A549 (cell line): ENCODE measurements around the gene FAM217B. TPM values are rescaled to one million over a fixed set of nuclear protein-coding genes. Genes with fewer than 3 reads are reported as not detected.

Experiments used
- ATAC-seq, 2 experiments: fragments of 200-7000 bp in 1 of 2; fragments of >200 bp in 1 of 2; cut with Nextera tagmentation in 1 of 2; cut with Tn5 transposase in 1 of 2; 3 replicates each; pipeline versions ENCODE4 v1.8.0 to v1.9.1; 2018 to 2020; ENCODE audit warnings: mild to moderate bottlenecking in 1 of 2, moderate library complexity in 1 of 2
- CTCF ChIA-PET: fragments of 300-600 bp; sonication (Branson Sonifier 250); formaldehyde crosslinking; extraction: SDS; loops from one replicate; lab custom pipeline; 2021; ENCODE audit warnings: antibody characterized with exemption, inconsistent platforms; lab: Yijun Ruan, JAX
- POLR2A ChIA-PET: fragments of 350-600 bp; formaldehyde crosslinking; extraction: SDS; loops from one replicate; lab custom pipeline; 2021; ENCODE audit warnings: antibody characterized with exemption, inconsistent platforms; lab: Yijun Ruan, JAX
- DNase-seq, 2 experiments: peaks; one replicate each; pipeline versions ENCODE4 v3.0.0 to v3.0.0-alpha.2; 2011 to 2016; ENCODE audit warnings: low read depth in 1 of 2, low spot score in 1 of 2
- FAIRE-seq: peaks from 2 replicates; lab custom pipeline; 2011; peaks lifted over from hg19 to GRCh38; lab: Jason Lieb, UNC
- H3K27ac ChIP-seq, 2 experiments: fragments of >200 bp; sonication (Bioruptor Twin); formaldehyde crosslinking; 3 replicates each; pipeline ENCODE4 v1.5.1; 2016 to 2017
- H3K4me1 ChIP-seq: fragments of >200 bp; sonication (Bioruptor Twin); formaldehyde crosslinking; 3 replicates; pipeline ENCODE4 v1.6.1; 2016
- H3K4me2 ChIP-seq: fragments of >200 bp; sonication (Bioruptor Twin); formaldehyde crosslinking; 3 replicates; pipeline ENCODE4 v1.6.1; 2016
- H3K4me3 ChIP-seq: fragments of >200 bp; sonication (Bioruptor Twin); formaldehyde crosslinking; 3 replicates; pipeline ENCODE4 v1.5.1; 2016
- H3K9me3 ChIP-seq: fragments of >200 bp; sonication (Bioruptor Twin); formaldehyde crosslinking; 3 replicates; pipeline ENCODE4 v1.6.1; 2016
- BCL3 ChIP-seq: fragments of >200 bp; sonication (Bioruptor Twin); formaldehyde crosslinking; IDR thresholded peaks from 3 replicates; pipeline ENCODE4 v1.6.1; 2016
- BHLHE40 ChIP-seq: IDR thresholded peaks from 2 replicates; pipeline ENCODE4 v1.6.1; 2012; ENCODE audit warnings: low read depth, low read length, inconsistent platforms
- CBX2 ChIP-seq: fragments of 200-600 bp; sonication (generic); IDR thresholded peaks from 2 replicates; pipeline ENCODE4 v1.6.1; 2016; ENCODE audit warnings: low read depth, mild to moderate bottlenecking, borderline replicate concordance
- CEBPB ChIP-seq, 2 experiments: fragments of >200 bp in 1 of 2; sonication (Bioruptor Twin) in 1 of 2; formaldehyde crosslinking in 1 of 2; IDR thresholded peaks; 2 replicates each; pipeline ENCODE4 v1.6.1; 2012 to 2016
- EHF ChIP-seq: fragments of 250-450 bp; sonication (Bioruptor Pico); IDR thresholded peaks from 2 replicates; pipeline ENCODE4 v1.5.0; 2020; ENCODE audit warnings: mild to moderate bottlenecking
- EHMT2 ChIP-seq: fragments of 200-600 bp; sonication (generic); IDR thresholded peaks from 2 replicates; pipeline ENCODE4 v1.6.1; 2016; ENCODE audit warnings: antibody characterized with exemption, low read depth, mild to moderate bottlenecking, moderate library complexity
- ELK1 ChIP-seq: fragments of 150-350 bp; IDR thresholded peaks from 2 replicates; pipeline ENCODE4 v1.6.1; 2014; ENCODE audit warnings: low read depth, mild to moderate bottlenecking, low read length
- EP300 ChIP-seq, 2 experiments: fragments of >200 bp; sonication (Bioruptor Twin); formaldehyde crosslinking; IDR thresholded peaks; 2 replicates in 1 of 2; 3 replicates in 1 of 2; pipeline ENCODE4 v1.6.1; 2016 to 2017
- ESRRA ChIP-seq: fragments of 150-350 bp; IDR thresholded peaks from 2 replicates; pipeline ENCODE4 v1.6.1; 2014; ENCODE audit warnings: mild to moderate bottlenecking, low read length, borderline replicate concordance
- FOSB ChIP-seq: fragments of 250-450 bp; sonication (Bioruptor Pico); IDR thresholded peaks from 2 replicates; pipeline ENCODE4 v1.5.0; 2020; ENCODE audit warnings: mild to moderate bottlenecking, moderate library complexity
- FOSL2 ChIP-seq, 2 experiments: fragments of 450-650 bp in 1 of 2; fragments of >200 bp in 1 of 2; sonication (Bioruptor Twin) in 1 of 2; formaldehyde crosslinking; IDR thresholded peaks; 2 replicates each; pipeline versions ENCODE4 v1.5.0 to v1.6.1; 2016 to 2020; ENCODE audit warnings: mild to moderate bottlenecking in 1 of 2, moderate library complexity in 1 of 2
- HOXA7 ChIP-seq: fragments of 250-450 bp; sonication (Bioruptor Pico); IDR thresholded peaks from 2 replicates; pipeline ENCODE4 v1.5.0; 2020; ENCODE audit warnings: mild to moderate bottlenecking, moderate library complexity
- HOXB13 ChIP-seq: fragments of 250-450 bp; sonication (Bioruptor Pico); IDR thresholded peaks from 2 replicates; pipeline ENCODE4 v1.5.0; 2020; ENCODE audit warnings: low read depth, mild to moderate bottlenecking, moderate library complexity
- HOXB5 ChIP-seq: fragments of 250-450 bp; sonication (Bioruptor Pico); IDR thresholded peaks from 2 replicates; pipeline ENCODE4 v1.5.0; 2020; ENCODE audit warnings: mild to moderate bottlenecking, moderate library complexity
- JUN ChIP-seq, 2 experiments: fragments of >200 bp; sonication (Bioruptor Twin); formaldehyde crosslinking; IDR thresholded peaks; 2 replicates in 1 of 2; 3 replicates in 1 of 2; pipeline ENCODE4 v1.6.1; 2016 to 2017
- MAX ChIP-seq: IDR thresholded peaks from 2 replicates; pipeline ENCODE4 v1.6.1; 2012
- MAZ ChIP-seq: fragments of 150-350 bp; IDR thresholded peaks from 2 replicates; pipeline ENCODE4 v1.6.1; 2014; ENCODE audit warnings: antibody characterized with exemption, low read depth, low read length, borderline replicate concordance
- MYC ChIP-seq: IDR thresholded peaks from 2 replicates; pipeline ENCODE4 v1.6.1; 2012; ENCODE audit warnings: mild to moderate bottlenecking, inconsistent platforms, low read length, improper control_type of control experiment, borderline replicate concordance
- NPAS2 ChIP-seq: fragments of 250-450 bp; sonication (Bioruptor Pico); IDR thresholded peaks from 2 replicates; pipeline ENCODE4 v1.8.0; 2022; ENCODE audit warnings: mild to moderate bottlenecking, moderate library complexity, borderline replicate concordance
- PHF8 ChIP-seq: fragments of 200-600 bp; sonication (generic); IDR thresholded peaks from 2 replicates; pipeline ENCODE4 v1.6.1; 2016; ENCODE audit warnings: low read depth, mild to moderate bottlenecking, antibody characterized with exemption, moderate library complexity, borderline replicate concordance
- POLR2A ChIP-seq: IDR thresholded peaks from 2 replicates; pipeline ENCODE4 v1.6.1; 2012; ENCODE audit warnings: mild to moderate bottlenecking, low read length
- RAD21 ChIP-seq, 2 experiments: fragments of >200 bp in 1 of 2; sonication (Bioruptor Twin) in 1 of 2; formaldehyde crosslinking in 1 of 2; IDR thresholded peaks in 1 of 2; conservative IDR thresholded peaks in 1 of 2; 2 replicates in 1 of 2; 3 replicates in 1 of 2; pipeline ENCODE4 v1.6.1; 2012 to 2018; ENCODE audit warnings: inconsistent platforms in 1 of 2
- RARB ChIP-seq: fragments of 250-450 bp; sonication (Bioruptor Pico); IDR thresholded peaks from 2 replicates; pipeline ENCODE4 v1.8.0; 2021; ENCODE audit warnings: mild to moderate bottlenecking, moderate library complexity
- RCOR1 ChIP-seq: fragments of 150-350 bp; IDR thresholded peaks from 2 replicates; pipeline ENCODE4 v1.6.1; 2014; ENCODE audit warnings: antibody characterized with exemption, low read length, low read depth
- RFX5 ChIP-seq: fragments of 450-650 bp; IDR thresholded peaks from 2 replicates; pipeline ENCODE4 v1.7.1; 2014; ENCODE audit warnings: antibody characterized with exemption, mild to moderate bottlenecking, moderate library complexity
- TFCP2L1 ChIP-seq: fragments of 250-450 bp; sonication (Bioruptor Pico); IDR thresholded peaks from 2 replicates; pipeline ENCODE4 v1.5.0; 2021; ENCODE audit warnings: mild to moderate bottlenecking
- ZC3H11A ChIP-seq: fragments of 450-650 bp; IDR thresholded peaks from 2 replicates; pipeline ENCODE4 v1.6.1; 2014; ENCODE audit warnings: antibody characterized with exemption, mild to moderate bottlenecking
- WGBS: methylation state at CpG from one replicate; pipeline ENCODE4 v1.1.6; 2017; ENCODE audit errors: missing lambda C conversion rate; 5-methylcytosine and 5-hydroxymethylcytosine counted together
- polyA plus RNA-seq, 4 experiments: library from polyadenylated mRNA; depleted of rRNA in 3 of 4; stranded (reverse); fragments of >200 nt; fragmentation: RNase III in 1 of 4; extraction: RNeasy Plus Mini Kit Qiagen cat#74134 plus additional on column Dnase treatment in 1 of 4; gene quantifications; 2 replicates in 3 of 4; 3 replicates in 1 of 4; pipeline ENCODE4 v1.2.3, GENCODE V29; 2011 to 2017
- TF ChIP-seq, protein P1 (sequence below): IDR thresholded peaks from 2 replicates; pipeline ENCODE4 v1.6.1; 2012
- TF ChIP-seq, protein P2 (sequence below): IDR thresholded peaks from 2 replicates; pipeline ENCODE4 v1.6.1; 2012; ENCODE audit warnings: low read depth, borderline replicate concordance
- TF ChIP-seq, protein P3 (sequence below): fragments of 450-650 bp; IDR thresholded peaks from 2 replicates; pipeline ENCODE4 v1.6.1; 2014; ENCODE audit warnings: antibody characterized with exemption
- TF ChIP-seq, protein P4 (sequence below): fragments of 200-600 bp; sonication (generic); IDR thresholded peaks from 2 replicates; pipeline ENCODE4 v1.6.1; 2016; ENCODE audit warnings: antibody characterized with exemption, mild to moderate bottlenecking, moderate library complexity

The FAM217B gene
- polyA plus RNA-seq, 2 of the 4 experiments (the other 2 are of a cell fraction), result 6.2 to 11.6 TPM

GRCh38 chr20:59925359-59925758 lies 14.8 kb upstream of the FAM217B start:
- Histone ChIP-seq H3K27ac (no peak overlapping the region), H3K9me3 (no peaks in the 10 kb centered on the region), H3K4me2 (no peak overlapping the region; the same call in 2 of the 3 replicates)
- POLR2A ChIA-PET, result no interaction called here
- FAIRE-seq, result no peak
- CTCF ChIA-PET, result interaction anchor here (1.2 to 2.2 kb wide), 2 partner anchors 9 to 15 kb away, joined by 4 to 6 read pairs; partner anchors contain the start of genes FAM217B, PPP1R3D and SYCP2
- TF ChIP-seq, protein P1, sequence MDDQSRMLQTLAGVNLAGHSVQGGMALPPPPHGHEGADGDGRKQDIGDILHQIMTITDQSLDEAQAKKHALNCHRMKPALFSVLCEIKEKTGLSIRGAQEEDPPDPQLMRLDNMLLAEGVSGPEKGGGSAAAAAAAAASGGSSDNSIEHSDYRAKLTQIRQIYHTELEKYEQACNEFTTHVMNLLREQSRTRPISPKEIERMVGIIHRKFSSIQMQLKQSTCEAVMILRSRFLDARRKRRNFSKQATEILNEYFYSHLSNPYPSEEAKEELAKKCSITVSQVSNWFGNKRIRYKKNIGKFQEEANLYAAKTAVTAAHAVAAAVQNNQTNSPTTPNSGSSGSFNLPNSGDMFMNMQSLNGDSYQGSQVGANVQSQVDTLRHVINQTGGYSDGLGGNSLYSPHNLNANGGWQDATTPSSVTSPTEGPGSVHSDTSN, result no peak
- TF ChIP-seq EHF (CRISPR knock-in tag), result no peak
- TF ChIP-seq, protein P2, sequence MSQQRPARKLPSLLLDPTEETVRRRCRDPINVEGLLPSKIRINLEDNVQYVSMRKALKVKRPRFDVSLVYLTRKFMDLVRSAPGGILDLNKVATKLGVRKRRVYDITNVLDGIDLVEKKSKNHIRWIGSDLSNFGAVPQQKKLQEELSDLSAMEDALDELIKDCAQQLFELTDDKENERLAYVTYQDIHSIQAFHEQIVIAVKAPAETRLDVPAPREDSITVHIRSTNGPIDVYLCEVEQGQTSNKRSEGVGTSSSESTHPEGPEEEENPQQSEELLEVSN, result no peak
- no peak for TF ChIP-seq ELK1
- no peak for TF ChIP-seq RCOR1
- TF ChIP-seq MAX, result no peak
- TF ChIP-seq TFCP2L1, result no peak
- no peak for TF ChIP-seq HOXB5
- TF ChIP-seq CEBPB (IDR thresholded peaks at IDR 0.05), result no peak
- TF ChIP-seq BCL3, result no peak
- TF ChIP-seq MAZ, result no peak
- TF ChIP-seq PHF8, result no peak
- no peak for TF ChIP-seq NPAS2
- no peak for TF ChIP-seq FOSB
- TF ChIP-seq, all 56 proteins: peak for 0
- DNase-seq (no peak), ATAC-seq (no peak)
- 44% methylated on average over 1 of the region's 1 CpG for WGBS
- H3K4me1 ChIP-seq, result peaks cover 10% of the 10 kb centered on the region; the same call in 1 of the 3 replicates
- H3K4me3 ChIP-seq, result no peak overlapping the region

DNA sequence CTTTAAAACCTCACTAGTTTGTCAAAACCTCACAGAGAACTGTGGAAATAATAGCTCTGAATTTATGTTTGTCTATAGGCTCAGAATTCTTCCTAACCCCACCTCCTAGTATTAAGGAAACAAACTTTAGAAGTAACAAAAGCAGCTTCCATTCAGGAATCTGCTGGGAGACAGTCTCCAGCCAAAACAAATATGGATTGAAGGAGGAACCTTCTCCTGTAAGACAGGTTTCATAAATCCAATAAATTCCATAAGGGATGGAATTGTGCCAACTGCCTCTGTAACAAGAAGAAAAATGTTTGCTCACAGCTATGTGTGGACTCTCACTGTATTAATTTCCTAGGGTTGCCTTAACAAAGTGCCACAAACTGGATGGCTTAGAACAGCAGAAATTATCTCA lies 14.3 kb upstream of the FAM217B start:
- ATAC-seq (no peak; a peak in 2 of 6 replicates), DNase-seq (peak in 1 of 2 experiments; percentile 45), FAIRE-seq (no peak)
- ChIA-PET CTCF (interaction anchor here (1.2 to 2.2 kb wide), 2 partner anchors 8 to 14 kb away, joined by 4 to 6 read pairs; partner anchors contain the start of genes FAM217B, PPP1R3D and SYCP2), POLR2A (no interaction called here)
- H3K27ac ChIP-seq, result no peak overlapping the region
- peaks cover 5% of the 10 kb centered on the region; the same call in 1 of the 3 replicates for H3K4me1 ChIP-seq
- no peaks in the 10 kb centered on the region for H3K9me3 ChIP-seq
- H3K4me3 ChIP-seq, result no peak overlapping the region
- H3K4me2 ChIP-seq, result peak overlapping the region; percentile 20; the same call in 1 of the 3 replicates
- TF ChIP-seq ESRRA, result no peak
- TF ChIP-seq, protein P3, sequence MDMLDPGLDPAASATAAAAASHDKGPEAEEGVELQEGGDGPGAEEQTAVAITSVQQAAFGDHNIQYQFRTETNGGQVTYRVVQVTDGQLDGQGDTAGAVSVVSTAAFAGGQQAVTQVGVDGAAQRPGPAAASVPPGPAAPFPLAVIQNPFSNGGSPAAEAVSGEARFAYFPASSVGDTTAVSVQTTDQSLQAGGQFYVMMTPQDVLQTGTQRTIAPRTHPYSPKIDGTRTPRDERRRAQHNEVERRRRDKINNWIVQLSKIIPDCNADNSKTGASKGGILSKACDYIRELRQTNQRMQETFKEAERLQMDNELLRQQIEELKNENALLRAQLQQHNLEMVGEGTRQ, result no peak
- TF ChIP-seq RAD21 (conservative IDR thresholded peaks at IDR 0.05 in 1 of 2, IDR thresholded peaks at IDR 0.05 in 1 of 2), result no peak
- no peak for TF ChIP-seq RARB (CRISPR knock-in tag)
- TF ChIP-seq BHLHE40, result no peak
- TF ChIP-seq EHMT2, result no peak
- no peak for TF ChIP-seq MYC
- no peak for TF ChIP-seq JUN (IDR thresholded peaks at IDR 0.05)
- no peak for TF ChIP-seq EP300 (IDR thresholded peaks at IDR 0.05)
- TF ChIP-seq, protein P4, sequence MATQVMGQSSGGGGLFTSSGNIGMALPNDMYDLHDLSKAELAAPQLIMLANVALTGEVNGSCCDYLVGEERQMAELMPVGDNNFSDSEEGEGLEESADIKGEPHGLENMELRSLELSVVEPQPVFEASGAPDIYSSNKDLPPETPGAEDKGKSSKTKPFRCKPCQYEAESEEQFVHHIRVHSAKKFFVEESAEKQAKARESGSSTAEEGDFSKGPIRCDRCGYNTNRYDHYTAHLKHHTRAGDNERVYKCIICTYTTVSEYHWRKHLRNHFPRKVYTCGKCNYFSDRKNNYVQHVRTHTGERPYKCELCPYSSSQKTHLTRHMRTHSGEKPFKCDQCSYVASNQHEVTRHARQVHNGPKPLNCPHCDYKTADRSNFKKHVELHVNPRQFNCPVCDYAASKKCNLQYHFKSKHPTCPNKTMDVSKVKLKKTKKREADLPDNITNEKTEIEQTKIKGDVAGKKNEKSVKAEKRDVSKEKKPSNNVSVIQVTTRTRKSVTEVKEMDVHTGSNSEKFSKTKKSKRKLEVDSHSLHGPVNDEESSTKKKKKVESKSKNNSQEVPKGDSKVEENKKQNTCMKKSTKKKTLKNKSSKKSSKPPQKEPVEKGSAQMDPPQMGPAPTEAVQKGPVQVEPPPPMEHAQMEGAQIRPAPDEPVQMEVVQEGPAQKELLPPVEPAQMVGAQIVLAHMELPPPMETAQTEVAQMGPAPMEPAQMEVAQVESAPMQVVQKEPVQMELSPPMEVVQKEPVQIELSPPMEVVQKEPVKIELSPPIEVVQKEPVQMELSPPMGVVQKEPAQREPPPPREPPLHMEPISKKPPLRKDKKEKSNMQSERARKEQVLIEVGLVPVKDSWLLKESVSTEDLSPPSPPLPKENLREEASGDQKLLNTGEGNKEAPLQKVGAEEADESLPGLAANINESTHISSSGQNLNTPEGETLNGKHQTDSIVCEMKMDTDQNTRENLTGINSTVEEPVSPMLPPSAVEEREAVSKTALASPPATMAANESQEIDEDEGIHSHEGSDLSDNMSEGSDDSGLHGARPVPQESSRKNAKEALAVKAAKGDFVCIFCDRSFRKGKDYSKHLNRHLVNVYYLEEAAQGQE, result no peak
- no peak for TF ChIP-seq FOSL2 (IDR thresholded peaks at IDR 0.05)
- no peak for TF ChIP-seq FOSL2 (CRISPR knock-in tag; IDR thresholded peaks at IDR 0.05)
- TF ChIP-seq HOXA7 (CRISPR knock-in tag), result no peak
- TF ChIP-seq CBX2, result no peak
- TF ChIP-seq ZC3H11A, result no peak
- TF ChIP-seq POLR2A, result no peak
- no peak for TF ChIP-seq HOXB13 (CRISPR knock-in tag)
- no peak for TF ChIP-seq RFX5
- TF ChIP-seq, all 56 proteins: peak for 0
